Measurements from ENCODE around the gene SRP9.

DNA sequence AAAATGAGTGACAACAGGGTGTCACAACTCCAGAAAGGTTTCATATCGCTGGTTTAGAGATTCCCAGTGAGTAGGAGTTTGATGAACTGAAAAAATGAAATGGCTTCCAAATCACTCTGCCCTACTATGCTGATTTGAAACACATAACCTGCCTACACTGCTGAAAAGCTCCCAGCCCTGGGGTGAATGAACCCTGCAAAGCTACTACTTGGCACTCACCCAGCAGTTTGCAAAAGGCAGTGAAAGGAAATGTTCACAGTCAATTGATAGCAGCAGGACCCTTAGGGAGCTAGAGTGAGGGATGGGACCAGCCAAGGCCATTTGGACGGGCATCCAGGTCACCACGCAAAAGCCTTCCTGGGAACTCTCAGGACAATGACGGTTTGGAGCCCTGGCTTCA is 44.4 kb upstream of the SRP9 start:
- TF ChIP-seq, protein P1, sequence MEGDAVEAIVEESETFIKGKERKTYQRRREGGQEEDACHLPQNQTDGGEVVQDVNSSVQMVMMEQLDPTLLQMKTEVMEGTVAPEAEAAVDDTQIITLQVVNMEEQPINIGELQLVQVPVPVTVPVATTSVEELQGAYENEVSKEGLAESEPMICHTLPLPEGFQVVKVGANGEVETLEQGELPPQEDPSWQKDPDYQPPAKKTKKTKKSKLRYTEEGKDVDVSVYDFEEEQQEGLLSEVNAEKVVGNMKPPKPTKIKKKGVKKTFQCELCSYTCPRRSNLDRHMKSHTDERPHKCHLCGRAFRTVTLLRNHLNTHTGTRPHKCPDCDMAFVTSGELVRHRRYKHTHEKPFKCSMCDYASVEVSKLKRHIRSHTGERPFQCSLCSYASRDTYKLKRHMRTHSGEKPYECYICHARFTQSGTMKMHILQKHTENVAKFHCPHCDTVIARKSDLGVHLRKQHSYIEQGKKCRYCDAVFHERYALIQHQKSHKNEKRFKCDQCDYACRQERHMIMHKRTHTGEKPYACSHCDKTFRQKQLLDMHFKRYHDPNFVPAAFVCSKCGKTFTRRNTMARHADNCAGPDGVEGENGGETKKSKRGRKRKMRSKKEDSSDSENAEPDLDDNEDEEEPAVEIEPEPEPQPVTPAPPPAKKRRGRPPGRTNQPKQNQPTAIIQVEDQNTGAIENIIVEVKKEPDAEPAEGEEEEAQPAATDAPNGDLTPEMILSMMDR (IDR thresholded peaks at IDR 0.05): no peak
- no peak for TF ChIP-seq ZFX (IDR thresholded peaks at IDR 0.05; ENCODE audit: borderline replicate concordance)
